K562 (cell line): Measurements from ENCODE around the gene ACAD8.

Experiments used
- CREB1 ChIP-seq, 2 experiments: sonication (generic) in 1 of 2; formaldehyde crosslinking in 1 of 2; IDR thresholded peaks; 2 replicates each; pipeline versions ENCODE4 v1.6.1 to v1.8.0; 2012 to 2022; ENCODE audit warnings: inconsistent platforms in 1 of 2, mild to moderate bottlenecking in 1 of 2, missing genetic modification reagents in 1 of 2, moderate library complexity in 1 of 2
- CTCF ChIP-seq, 3 experiments: IDR thresholded peaks in 2 of 3; conservative IDR thresholded peaks in 1 of 3; 2 replicates each; pipeline ENCODE4 v1.5.1; 2011 to 2012; ENCODE audit warnings: low read length in 3 of 3, mild to moderate bottlenecking in 3 of 3, control low read depth in 2 of 3, improper control_type of control experiment in 1 of 3, inconsistent platforms in 1 of 3, low read depth in 1 of 3, mixed read lengths in 1 of 3, moderate library complexity in 1 of 3; ENCODE audit not compliant: insufficient read depth in 2 of 3
- DPF2 ChIP-seq: fragments of 450-650 bp; IDR thresholded peaks from 2 replicates; pipeline ENCODE4 v1.6.1; 2016
- NRF1 ChIP-seq, 2 experiments: fragments of 450-650 bp; IDR thresholded peaks in 1 of 2; conservative IDR thresholded peaks in 1 of 2; 2 replicates each; pipeline ENCODE4 v1.6.1; 2014; ENCODE audit warnings: mild to moderate bottlenecking in 2 of 2
- POLR2A ChIP-seq: fragments of 450-650 bp; conservative IDR thresholded peaks from 2 replicates; pipeline ENCODE4 v1.6.1; 2016
- SMAD1 ChIP-seq: fragments of 150-350 bp; IDR thresholded peaks from 2 replicates; pipeline ENCODE4 v1.6.1; 2014; ENCODE audit warnings: low read length, low read depth; ENCODE audit not compliant: partially characterized antibody
- SREBF1 ChIP-seq: fragments of 150-350 bp; IDR thresholded peaks from 2 replicates; pipeline ENCODE4 v1.6.1; 2014; ENCODE audit warnings: antibody characterized with exemption, low read depth, low read length, borderline replicate concordance
- TF ChIP-seq, protein P1 (sequence below), 2 experiments: IDR thresholded peaks in 1 of 2; conservative IDR thresholded peaks in 1 of 2; 2 replicates each; pipeline ENCODE4 v1.6.1; 2016; ENCODE audit warnings: low read depth in 2 of 2, mild to moderate bottlenecking in 1 of 2, missing compliant biosample characterization in 1 of 2, missing genetic modification characterization in 1 of 2, moderate library complexity in 1 of 2
- TF ChIP-seq, protein P2 (sequence below): fragments of 450-650 bp; IDR thresholded peaks from 2 replicates; pipeline ENCODE4 v1.6.1; 2014; ENCODE audit warnings: low read depth, mild to moderate bottlenecking, moderate library complexity, borderline replicate concordance

- TF ChIP-seq CTCF (IDR thresholded peaks at IDR 0.05 in 2 of 3, conservative IDR thresholded peaks at IDR 0.05 in 1 of 3; ENCODE audit: insufficient read depth in 2 of 3, low read depth in 1 of 3, low read length in 3 of 3) (no peak), SREBF1 (no peak), NRF1 (conservative IDR thresholded peaks at IDR 0.05 in 1 of 2, IDR thresholded peaks at IDR 0.05 in 1 of 2) (no peak), POLR2A (no peak), DPF2 (no peak), SMAD1 (no peak), CREB1 (IDR thresholded peaks at IDR 0.05) (no peak), CREB1 (CRISPR knock-in tag; IDR thresholded peaks at IDR 0.05) (no peak)
- TF ChIP-seq, protein P1, sequence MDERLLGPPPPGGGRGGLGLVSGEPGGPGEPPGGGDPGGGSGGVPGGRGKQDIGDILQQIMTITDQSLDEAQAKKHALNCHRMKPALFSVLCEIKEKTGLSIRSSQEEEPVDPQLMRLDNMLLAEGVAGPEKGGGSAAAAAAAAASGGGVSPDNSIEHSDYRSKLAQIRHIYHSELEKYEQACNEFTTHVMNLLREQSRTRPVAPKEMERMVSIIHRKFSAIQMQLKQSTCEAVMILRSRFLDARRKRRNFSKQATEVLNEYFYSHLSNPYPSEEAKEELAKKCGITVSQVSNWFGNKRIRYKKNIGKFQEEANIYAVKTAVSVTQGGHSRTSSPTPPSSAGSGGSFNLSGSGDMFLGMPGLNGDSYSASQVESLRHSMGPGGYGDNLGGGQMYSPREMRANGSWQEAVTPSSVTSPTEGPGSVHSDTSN (CRISPR knock-in tag; IDR thresholded peaks at IDR 0.05; ENCODE audit: low read depth) = no peak
- TF ChIP-seq, protein P1 (tag; conservative IDR thresholded peaks at IDR 0.05; ENCODE audit: low read depth) = no peak
- TF ChIP-seq, protein P2, sequence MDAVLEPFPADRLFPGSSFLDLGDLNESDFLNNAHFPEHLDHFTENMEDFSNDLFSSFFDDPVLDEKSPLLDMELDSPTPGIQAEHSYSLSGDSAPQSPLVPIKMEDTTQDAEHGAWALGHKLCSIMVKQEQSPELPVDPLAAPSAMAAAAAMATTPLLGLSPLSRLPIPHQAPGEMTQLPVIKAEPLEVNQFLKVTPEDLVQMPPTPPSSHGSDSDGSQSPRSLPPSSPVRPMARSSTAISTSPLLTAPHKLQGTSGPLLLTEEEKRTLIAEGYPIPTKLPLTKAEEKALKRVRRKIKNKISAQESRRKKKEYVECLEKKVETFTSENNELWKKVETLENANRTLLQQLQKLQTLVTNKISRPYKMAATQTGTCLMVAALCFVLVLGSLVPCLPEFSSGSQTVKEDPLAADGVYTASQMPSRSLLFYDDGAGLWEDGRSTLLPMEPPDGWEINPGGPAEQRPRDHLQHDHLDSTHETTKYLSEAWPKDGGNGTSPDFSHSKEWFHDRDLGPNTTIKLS = no peak
These were observed 41.3 kb downstream of the ACAD8 start for GRCh38 chr11:134294664-134295063.
